ENCODE measurements around the gene GNG12.

DNA sequence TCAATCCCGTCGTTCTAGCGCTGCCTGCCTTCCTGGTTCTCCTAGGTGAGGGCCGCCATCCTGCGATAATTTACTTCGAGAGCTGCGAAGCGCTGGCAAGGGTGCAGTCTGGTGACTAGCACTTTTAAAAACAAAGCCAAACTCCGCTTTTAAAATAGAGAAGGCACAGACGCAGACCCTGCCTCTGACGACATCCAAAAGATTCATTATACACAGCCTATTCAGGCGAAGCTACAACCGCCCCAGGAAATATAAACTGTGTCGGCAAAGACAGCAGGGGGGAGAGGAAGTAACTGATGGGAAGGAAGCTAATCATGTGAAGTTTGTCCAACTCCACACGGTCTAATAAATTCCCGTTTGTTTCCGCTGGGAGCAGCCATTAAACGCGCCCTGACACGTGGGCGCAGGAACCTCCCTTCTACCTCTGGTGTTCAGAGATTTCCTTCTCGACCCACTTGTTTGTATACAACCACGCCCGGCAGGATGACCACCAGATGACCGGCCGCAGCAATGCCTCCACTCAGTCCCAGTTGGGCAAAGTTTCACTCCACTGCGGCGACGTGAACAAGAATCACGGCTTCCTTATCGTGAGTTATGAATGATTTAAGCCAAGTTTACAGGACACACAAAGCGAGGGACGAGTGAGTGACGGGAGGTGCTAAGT lies 1.3 kb downstream of the GNG12 start:
- no peak for TF ChIP-seq EZH2 (IDR thresholded peaks at IDR 0.05; ENCODE audit: insufficient read depth, poor library complexity, severe bottlenecking)
- no peak for TF ChIP-seq EZH2phosphoT487 (IDR thresholded peaks at IDR 0.05; ENCODE audit: insufficient read depth, low read depth)
